Neural progenitor cell (in vitro differentiated cells): ENCODE data around the gene CCPG1. TPM values are rescaled to one million over a fixed set of nuclear protein-coding genes. Genes with fewer than 3 reads are reported as not detected.

ENCODE experiments used
- DNase-seq: peaks from one replicate; pipeline ENCODE4 v3.0.0-alpha.2; 2016; ENCODE audit warnings: low spot score
- H2AFZ ChIP-seq: fragments of 200-600 bp; sonication (generic); replicated peaks from 2 replicates; pipeline ENCODE4 v1.6.1; 2016; ENCODE audit warnings: antibody characterized with exemption
- H3F3A ChIP-seq: fragments of 200-600 bp; sonication (generic); 2 replicates; pipeline ENCODE4 v1.6.1; 2016; ENCODE audit warnings: antibody characterized with exemption, low read depth
- H3K27ac ChIP-seq: fragments of 200-600 bp; sonication (generic); 2 replicates; pipeline ENCODE4 v1.5.1; 2016; ENCODE audit warnings: mild to moderate bottlenecking
- H3K27me3 ChIP-seq: fragments of 200-600 bp; sonication (generic); 2 replicates; pipeline ENCODE4 v1.6.1; 2016; ENCODE audit warnings: mild to moderate bottlenecking, moderate library complexity
- H3K36me3 ChIP-seq: fragments of 200-600 bp; sonication (generic); 2 replicates; pipeline ENCODE4 v1.5.1; 2016
- H3K4me1 ChIP-seq: fragments of 200-600 bp; sonication (generic); 2 replicates; pipeline ENCODE4 v1.6.1; 2016; ENCODE audit warnings: mixed run types
- H3K4me2 ChIP-seq: fragments of 200-600 bp; sonication (generic); 2 replicates; pipeline ENCODE4 v1.6.1; 2016
- H3K4me3 ChIP-seq: fragments of 200-600 bp; sonication (generic); 2 replicates; pipeline ENCODE4 v1.5.1; 2016
- H3K79me2 ChIP-seq: fragments of 200-600 bp; sonication (generic); 2 replicates; pipeline ENCODE4 v1.6.1; 2016; ENCODE audit warnings: low read depth
- H3K9ac ChIP-seq: fragments of 200-600 bp; sonication (generic); 2 replicates; pipeline ENCODE4 v1.6.1; 2016
- H3K9me3 ChIP-seq: fragments of 200-600 bp; sonication (generic); 2 replicates; pipeline ENCODE4 v1.5.1; 2016; ENCODE audit warnings: low read depth
- H4K20me1 ChIP-seq: fragments of 200-600 bp; sonication (generic); 2 replicates; pipeline ENCODE4 v1.6.1; 2016; ENCODE audit warnings: low read depth
- H3K27ac Mint-ChIP-seq: 3 replicates; pipeline ENCODE4 v1.8.0; 2021; ENCODE audit warnings: mixed read lengths
- H3K27me3 Mint-ChIP-seq: 2 replicates; pipeline ENCODE4 v1.8.0; 2022; ENCODE audit warnings: low read depth, mild to moderate bottlenecking, inconsistent platforms, moderate library complexity, mixed read lengths; ENCODE audit not compliant: insufficient read depth
- H3K36me3 Mint-ChIP-seq: 3 replicates; pipeline ENCODE4 v1.8.0; 2021; ENCODE audit warnings: mixed read lengths
- H3K4me1 Mint-ChIP-seq: 3 replicates; pipeline ENCODE4 v1.8.0; 2021; ENCODE audit warnings: mixed read lengths
- H3K4me3 Mint-ChIP-seq: 3 replicates; pipeline ENCODE4 v1.8.0; 2021; ENCODE audit warnings: mild to moderate bottlenecking, moderate library complexity, mixed read lengths
- H3K9me3 Mint-ChIP-seq: 3 replicates; pipeline ENCODE4 v1.8.0; 2020; ENCODE audit warnings: mixed read lengths
- EZH2 ChIP-seq: fragments of 200-600 bp; sonication (generic); IDR thresholded peaks from 2 replicates; pipeline ENCODE4 v1.6.1; 2017; ENCODE audit warnings: antibody characterized with exemption, mild to moderate bottlenecking, moderate library complexity
- EZH2phosphoT487 ChIP-seq: fragments of 200-600 bp; sonication (generic); IDR thresholded peaks from 2 replicates; pipeline ENCODE4 v1.6.1; 2017; ENCODE audit warnings: antibody characterized with exemption
- total RNA-seq: library from RNA; depleted of rRNA; stranded (reverse); fragments of >200 nt; gene quantifications from 2 replicates; pipeline ENCODE4 v1.2.3, GENCODE V29; 2015; ENCODE audit warnings: low replicate concordance
- TF ChIP-seq, protein P1 (sequence below): fragments of 200-600 bp; sonication (generic); IDR thresholded peaks from 2 replicates; pipeline ENCODE4 v1.5.1; 2017; ENCODE audit warnings: antibody characterized with exemption, mild to moderate bottlenecking

CCPG1 gene
- total RNA-seq, 1 donor from 2014 or later = 28.0 TPM

DNA sequence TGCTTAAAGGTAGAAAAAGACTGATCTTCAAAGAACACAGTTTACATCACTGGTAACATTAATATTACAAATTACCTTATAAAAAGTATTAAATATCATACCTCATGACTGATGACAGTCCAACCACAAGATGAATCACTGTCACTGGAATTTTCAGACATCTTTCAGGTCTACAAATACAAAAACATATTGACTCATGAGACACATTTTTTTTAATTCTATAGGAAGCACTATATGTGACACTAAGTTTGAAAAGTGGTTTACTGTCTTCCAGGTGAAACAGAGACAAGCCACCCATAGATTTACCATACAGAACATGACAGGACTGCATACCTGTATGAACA, 18.9 kb downstream of the CCPG1 start:
- no peak overlapping the region for H3K4me3 Mint-ChIP-seq
- no peak overlapping the region for H2AFZ ChIP-seq
- H3K4me3 ChIP-seq = no peak overlapping the region
- H3K9me3 Mint-ChIP-seq = no peaks in the 10 kb centered on the region
- H3K4me1 ChIP-seq = peaks cover 4% of the 10 kb centered on the region
- H3F3A ChIP-seq = peaks cover 1% of the 10 kb centered on the region
- TF ChIP-seq EZH2phosphoT487 (no peak), EZH2 (no peak)
- TF ChIP-seq, protein P1, sequence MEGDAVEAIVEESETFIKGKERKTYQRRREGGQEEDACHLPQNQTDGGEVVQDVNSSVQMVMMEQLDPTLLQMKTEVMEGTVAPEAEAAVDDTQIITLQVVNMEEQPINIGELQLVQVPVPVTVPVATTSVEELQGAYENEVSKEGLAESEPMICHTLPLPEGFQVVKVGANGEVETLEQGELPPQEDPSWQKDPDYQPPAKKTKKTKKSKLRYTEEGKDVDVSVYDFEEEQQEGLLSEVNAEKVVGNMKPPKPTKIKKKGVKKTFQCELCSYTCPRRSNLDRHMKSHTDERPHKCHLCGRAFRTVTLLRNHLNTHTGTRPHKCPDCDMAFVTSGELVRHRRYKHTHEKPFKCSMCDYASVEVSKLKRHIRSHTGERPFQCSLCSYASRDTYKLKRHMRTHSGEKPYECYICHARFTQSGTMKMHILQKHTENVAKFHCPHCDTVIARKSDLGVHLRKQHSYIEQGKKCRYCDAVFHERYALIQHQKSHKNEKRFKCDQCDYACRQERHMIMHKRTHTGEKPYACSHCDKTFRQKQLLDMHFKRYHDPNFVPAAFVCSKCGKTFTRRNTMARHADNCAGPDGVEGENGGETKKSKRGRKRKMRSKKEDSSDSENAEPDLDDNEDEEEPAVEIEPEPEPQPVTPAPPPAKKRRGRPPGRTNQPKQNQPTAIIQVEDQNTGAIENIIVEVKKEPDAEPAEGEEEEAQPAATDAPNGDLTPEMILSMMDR = no peak
- H3K36me3 Mint-ChIP-seq = peaks cover 11% of the 10 kb centered on the region
- H3K9me3 ChIP-seq = no peaks in the 10 kb centered on the region
- no peak for DNase-seq
- H3K36me3 ChIP-seq = no peaks in the 10 kb centered on the region
- H3K27me3 Mint-ChIP-seq = peaks cover 3% of the 10 kb centered on the region
- no peaks in the 10 kb centered on the region for H3K79me2 ChIP-seq
- H4K20me1 ChIP-seq = no peaks in the 10 kb centered on the region
- H3K27me3 ChIP-seq = no peaks in the 10 kb centered on the region
- no peak overlapping the region for H3K9ac ChIP-seq
- H3K27ac ChIP-seq = no peak overlapping the region
- H3K4me1 Mint-ChIP-seq = peaks cover 5% of the 10 kb centered on the region
- no peak overlapping the region for H3K4me2 ChIP-seq
- no peak overlapping the region for H3K27ac Mint-ChIP-seq

DNA sequence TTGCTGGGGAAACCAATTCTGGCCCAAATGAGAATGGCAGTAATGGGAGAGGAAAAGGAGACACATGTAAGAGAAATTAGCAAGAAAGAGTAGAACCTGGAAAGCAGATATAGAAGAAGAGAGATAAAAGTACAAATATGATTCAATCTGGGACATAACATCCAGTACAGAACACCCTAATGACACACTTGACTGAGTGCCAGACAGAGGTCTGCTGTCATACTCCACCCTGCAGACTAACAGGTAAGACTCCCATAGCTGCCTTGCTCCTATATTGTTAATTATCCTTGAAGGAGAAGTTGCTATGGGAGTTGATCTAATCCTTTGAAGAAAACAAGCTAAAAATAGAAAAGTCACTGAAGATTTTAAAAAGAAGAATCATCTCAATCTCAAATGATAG, 21.1 kb downstream of the CCPG1 start:
- Histone ChIP-seq H3K9me3 (no peaks in the 10 kb centered on the region), H3K9ac (no peak overlapping the region), H3K27me3 (no peaks in the 10 kb centered on the region), H2AFZ (no peak overlapping the region), H3K27ac (no peak overlapping the region), H3K79me2 (no peaks in the 10 kb centered on the region), H3K4me2 (no peak overlapping the region), H3K4me1 (no peaks in the 10 kb centered on the region), H3K36me3 (no peaks in the 10 kb centered on the region), H4K20me1 (no peaks in the 10 kb centered on the region), H3K4me3 (no peak overlapping the region), H3F3A (no peaks in the 10 kb centered on the region)
- Mint-ChIP-seq H3K4me3 (no peak overlapping the region), H3K9me3 (peaks cover 2% of the 10 kb centered on the region), H3K4me1 (no peaks in the 10 kb centered on the region), H3K27ac (no peak overlapping the region), H3K27me3 (peaks cover 3% of the 10 kb centered on the region), H3K36me3 (peaks cover 23% of the 10 kb centered on the region)
- DNase-seq = no peak
- TF ChIP-seq EZH2 (no peak), EZH2phosphoT487 (no peak)
- TF ChIP-seq, protein P1 = no peak

DNA sequence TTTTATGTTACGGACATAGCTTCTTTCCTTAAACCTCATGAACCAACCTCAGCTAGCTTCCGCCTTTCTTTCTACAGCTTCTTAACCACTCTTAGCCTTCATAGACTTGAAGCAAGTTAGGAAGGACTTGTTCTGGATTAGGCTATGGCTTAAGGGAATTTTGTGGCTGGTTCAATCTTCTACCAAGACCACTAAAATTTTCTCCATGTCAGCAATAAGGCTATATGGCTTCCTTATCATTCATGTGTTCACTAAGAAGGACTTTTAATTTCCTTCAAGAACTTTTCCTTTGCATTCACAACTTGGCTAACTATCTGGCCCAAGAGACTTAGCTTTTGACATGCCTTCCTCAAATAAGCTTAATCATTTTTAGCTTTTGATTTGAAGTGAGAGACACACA, 24.5 kb downstream of the CCPG1 start:
- Mint-ChIP-seq H3K4me1 (no peaks in the 10 kb centered on the region), H3K4me3 (no peak overlapping the region), H3K27ac (no peak overlapping the region), H3K9me3 (peaks cover 2% of the 10 kb centered on the region), H3K36me3 (peaks cover 29% of the 10 kb centered on the region), H3K27me3 (peaks cover 5% of the 10 kb centered on the region)
- no peaks in the 10 kb centered on the region for H3K79me2 ChIP-seq
- H4K20me1 ChIP-seq = no peaks in the 10 kb centered on the region
- no peak overlapping the region for H3K27ac ChIP-seq
- H3F3A ChIP-seq = no peaks in the 10 kb centered on the region
- H3K36me3 ChIP-seq = no peaks in the 10 kb centered on the region
- no peaks in the 10 kb centered on the region for H3K9me3 ChIP-seq
- H3K4me3 ChIP-seq = no peak overlapping the region
- H2AFZ ChIP-seq = no peak overlapping the region
- no peaks in the 10 kb centered on the region for H3K4me1 ChIP-seq
- DNase-seq = no peak
- no peak overlapping the region for H3K9ac ChIP-seq
- no peaks in the 10 kb centered on the region for H3K27me3 ChIP-seq
- H3K4me2 ChIP-seq = no peak overlapping the region
- TF ChIP-seq EZH2 = no peak

DNA sequence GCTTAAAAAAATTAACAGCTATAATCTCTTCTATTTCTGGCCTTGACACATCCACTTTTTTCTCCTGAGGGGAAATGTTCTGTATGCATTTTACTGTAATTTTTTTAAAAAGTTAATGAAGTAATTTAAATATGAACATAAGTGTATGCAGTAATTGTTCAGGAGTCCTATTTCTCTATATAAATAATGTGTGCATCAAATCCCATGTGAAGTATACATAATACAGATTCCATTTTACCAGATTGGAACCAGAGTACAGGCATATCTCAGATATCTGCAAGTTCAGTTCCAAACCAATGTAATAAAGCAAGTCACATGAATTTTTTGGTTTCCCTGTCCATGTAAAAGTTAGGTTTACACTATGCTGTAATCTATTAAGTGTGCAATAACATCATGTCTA, 26.6 kb downstream of the CCPG1 start:
- Histone ChIP-seq H3K27ac (no peak overlapping the region), H3K4me2 (no peak overlapping the region), H3K4me3 (no peak overlapping the region), H3K4me1 (no peaks in the 10 kb centered on the region), H3K27me3 (no peaks in the 10 kb centered on the region), H3F3A (no peaks in the 10 kb centered on the region), H4K20me1 (no peaks in the 10 kb centered on the region), H3K9me3 (no peaks in the 10 kb centered on the region), H3K79me2 (no peaks in the 10 kb centered on the region), H3K9ac (no peak overlapping the region), H3K36me3 (no peaks in the 10 kb centered on the region), H2AFZ (no peak overlapping the region)
- Mint-ChIP-seq H3K4me3 (no peak overlapping the region), H3K9me3 (peaks cover 2% of the 10 kb centered on the region), H3K27me3 (peaks cover 4% of the 10 kb centered on the region), H3K4me1 (no peaks in the 10 kb centered on the region), H3K27ac (no peak overlapping the region), H3K36me3 (peaks cover 24% of the 10 kb centered on the region)
- no peak for DNase-seq
- TF ChIP-seq, protein P1 = no peak
- TF ChIP-seq EZH2 (no peak), EZH2phosphoT487 (no peak)
